KBM-7 (cell line): ENCODE data around the gene HAS3.
A peak's percentile ranks its signal among the peaks of the same experiment; 100 is the strongest.
"Not testable (repeated sequence)": the region's sequence is repeated elsewhere in the genome, so short reads cannot be mapped to it uniquely, and the experiment has no call there.

Experiments
- DNase-seq: peaks from one replicate; pipeline ENCODE4 v3.0.0-alpha.2; 2015
- in situ Hi-C: fragments of 300-500 bp; cut with MboI; formaldehyde crosslinking; loops from 2 replicates; pipeline ENCODE4 v1.14.3; 2020; ENCODE audit warnings: low sequenced_read_pairs, low pct_unique_long_range_greater_than_20kb, mixed read lengths

Gene HAS3

DNA sequence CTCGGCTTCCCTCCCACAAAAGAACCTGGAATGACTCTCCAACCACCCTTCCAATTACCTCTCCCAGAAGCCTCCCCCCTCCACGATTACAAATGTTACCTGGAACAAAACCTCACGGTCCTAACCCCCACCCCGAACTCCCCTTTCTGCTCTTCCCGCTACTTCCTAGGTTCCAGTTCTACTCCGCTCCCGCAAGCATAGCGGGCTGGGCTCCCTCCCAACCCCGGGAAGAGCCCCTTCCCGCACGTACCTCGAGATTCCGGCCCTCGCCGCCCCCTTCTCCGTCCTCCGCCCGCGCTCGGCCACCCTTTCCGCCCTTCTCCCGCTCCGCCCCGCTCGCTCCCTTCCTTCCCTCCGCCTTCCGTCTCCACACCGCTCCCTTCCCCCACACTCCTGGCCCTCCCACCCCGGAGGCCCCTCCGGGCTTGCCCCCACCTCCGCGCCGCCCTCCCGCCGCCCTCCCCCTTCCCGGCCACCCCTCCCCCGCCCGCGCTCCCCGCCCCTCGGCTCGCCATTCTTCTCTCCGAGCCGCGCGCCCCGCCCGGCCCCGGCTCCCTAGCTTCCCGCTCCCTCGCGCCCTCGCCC lies 26.5 kb downstream of the HAS3 start:
- in situ Hi-C loops: no loop called here
- DNase-seq: peak; percentile 66

- DNase-seq: peak; percentile 76
- in situ Hi-C loops: no loop called here
Measured at GRCh38 chr16:69132424-69133252, 27.2 kb downstream of the HAS3 start, which contains the start of the genes CHTF8 and UTP4. CHTF8 (minus strand) TSS chr16:69132588; CDS start chr16:69121458, 11,130 bp downstream. UTP4 (plus strand) TSS chr16:69132649; CDS start chr16:69133460, 811 bp downstream.

GRCh38 chr16:69133373-69133954 lies 28.0 kb downstream of the HAS3 start:
- no peak for DNase-seq
- in situ Hi-C loops: no loop called here

- DNase-seq: no peak
- in situ Hi-C loops: no loop called here
Measured at GRCh38 chr16:69138608-69139007, 33.2 kb downstream of the HAS3 start.

GRCh38 chr16:69139464-69139863 lies 34.0 kb downstream of the HAS3 start:
- in situ Hi-C loops, DNase-seq: not testable (repeated sequence)

DNA sequence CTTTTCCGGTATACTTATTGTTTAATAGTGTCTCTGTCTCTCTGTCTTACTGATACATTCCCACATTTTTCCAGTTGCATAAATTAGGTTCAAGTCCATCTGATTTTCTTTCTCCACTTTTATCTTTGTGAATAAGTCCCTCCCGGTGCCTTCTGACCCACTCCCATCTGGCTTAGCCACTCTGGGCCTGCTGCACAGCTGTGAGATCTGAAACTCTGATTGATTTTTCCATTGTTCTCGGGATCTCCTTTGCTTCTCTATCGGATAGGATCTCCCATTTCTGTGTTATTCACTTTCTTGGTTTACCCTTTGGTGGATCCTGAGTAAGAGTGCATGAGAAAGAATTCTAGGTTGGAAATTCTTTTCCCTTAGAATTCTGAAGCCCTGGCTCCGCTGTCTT lies 35.6 kb downstream of the HAS3 start:
- DNase-seq: no peak
- in situ Hi-C loops: no loop called here

GRCh38 chr16:69141936-69142335 lies 36.5 kb downstream of the HAS3 start:
- DNase-seq: no peak
- in situ Hi-C loops: no loop called here

GRCh38 chr16:69143116-69143515 lies 37.7 kb downstream of the HAS3 start:
- in situ Hi-C loops: no loop called here

DNA sequence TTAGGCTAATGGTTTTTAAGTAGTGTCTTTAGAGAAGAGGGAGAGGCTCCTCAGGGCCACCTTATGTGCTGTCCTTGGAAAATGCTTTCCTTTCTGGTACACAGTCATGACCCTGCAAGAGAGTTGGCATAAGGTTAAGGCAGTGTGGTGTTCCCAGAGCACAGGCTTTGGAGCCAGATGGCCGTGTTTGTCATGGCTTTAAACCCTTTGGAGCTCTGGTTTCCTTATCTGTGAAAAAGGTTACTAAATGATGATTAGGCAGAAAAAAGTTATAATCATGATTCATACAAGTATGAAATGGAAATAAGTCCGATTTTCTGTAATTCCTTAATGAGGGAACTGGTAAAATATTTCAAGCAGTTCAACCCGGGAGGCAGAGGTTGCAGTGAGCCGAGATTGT lies 40.2 kb downstream of the HAS3 start:
- in situ Hi-C loops: no loop called here
- DNase-seq: no peak

More at GRCh38 chr16:69143116-69143515, 37.7 kb downstream of the HAS3 start:
- DNase-seq: peak; percentile 19

GRCh38 chr16:69149621-69150020 lies 44.2 kb downstream of the HAS3 start:
- in situ Hi-C loops, DNase-seq: not testable (repeated sequence)

DNA sequence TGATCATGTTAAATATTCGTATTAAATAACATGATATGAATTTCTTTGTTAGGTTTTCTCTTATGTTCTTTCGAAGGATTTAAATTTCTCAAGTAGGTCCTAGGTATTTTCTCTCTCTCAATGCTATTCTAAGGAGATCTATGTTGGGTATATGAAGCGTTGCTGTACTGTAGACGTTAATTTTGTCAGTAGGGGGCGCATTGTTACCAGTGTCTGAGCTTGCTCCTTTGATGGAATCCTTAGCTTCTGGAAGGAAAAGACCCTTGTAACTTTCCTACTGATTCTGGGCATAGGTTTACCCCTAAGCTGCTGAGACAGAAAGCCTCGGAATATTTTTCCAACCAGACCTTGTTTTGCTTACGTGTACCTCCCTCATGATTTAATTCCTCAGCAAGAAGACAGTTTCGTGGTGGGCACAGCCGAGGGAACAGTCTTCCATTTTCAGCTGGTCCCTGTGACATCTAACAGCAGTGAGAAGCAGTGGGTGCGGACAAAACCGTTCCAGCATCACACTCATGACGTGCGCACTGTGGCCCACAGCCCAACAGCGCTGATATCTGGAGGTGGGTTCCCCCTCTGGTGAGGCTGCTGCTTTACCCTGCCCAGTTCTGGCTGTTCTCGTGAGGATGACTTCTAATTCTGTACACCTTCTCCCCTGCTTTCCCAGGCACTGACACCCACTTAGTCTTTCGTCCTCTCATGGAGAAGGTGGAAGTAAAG lies 44.9 kb downstream of the HAS3 start:
- in situ Hi-C loops: no loop called here
- DNase-seq: peak; percentile 84

DNA sequence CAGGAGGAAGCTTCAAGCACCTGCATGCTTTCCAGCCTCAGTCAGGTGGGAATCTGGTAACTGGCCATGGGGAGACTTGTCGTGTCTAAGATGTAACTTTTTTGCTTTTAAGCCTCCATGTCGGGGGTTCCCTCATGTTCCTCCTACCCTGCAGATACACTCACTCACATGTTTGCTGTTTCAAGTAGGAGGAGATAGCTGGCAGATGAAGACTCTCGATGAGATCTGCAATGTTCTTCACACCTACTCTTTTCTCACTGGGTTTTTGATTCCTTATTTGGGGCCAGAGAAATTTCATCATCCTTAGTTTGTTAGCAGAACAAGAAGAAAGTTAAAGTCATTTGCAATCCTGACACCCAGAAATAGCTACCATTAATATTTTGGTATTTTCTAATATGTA lies 51.7 kb downstream of the HAS3 start:
- no peak for DNase-seq
- in situ Hi-C loops: no loop called here

GRCh38 chr16:69160192-69160591 lies 54.7 kb downstream of the HAS3 start:
- no peak for DNase-seq
- in situ Hi-C loops: no loop called here

- in situ Hi-C loops: no loop called here
- DNase-seq: no peak
Measured at GRCh38 chr16:69165584-69165983, 60.1 kb downstream of the HAS3 start.

- no peak for DNase-seq
- in situ Hi-C loops: no loop called here
Measured at GRCh38 chr16:69166221-69166833, 60.9 kb downstream of the HAS3 start.

GRCh38 chr16:69166946-69167930 lies 61.8 kb downstream of the HAS3 start:
- DNase-seq: no peak
- in situ Hi-C loops: no loop called here
